GM12878 (cell line): ENCODE data around the gene CKLF. TPM values are rescaled to one million over a fixed set of nuclear protein-coding genes. Genes with fewer than 3 reads are reported as not detected.

Source experiments
- BRCA1 ChIP-seq: IDR thresholded peaks from 2 replicates; pipeline ENCODE4 v1.6.1; 2011; ENCODE audit warnings: low read depth, low read length, improper control_type of control experiment
- CHD1 ChIP-seq: IDR thresholded peaks from 2 replicates; pipeline ENCODE4 v1.6.1; 2012; ENCODE audit warnings: low read depth, low read length, improper control_type of control experiment
- CREM ChIP-seq: IDR thresholded peaks from 2 replicates; pipeline ENCODE4 v1.6.1; 2014; ENCODE audit warnings: antibody characterized with exemption, low read depth
- HCFC1 ChIP-seq: fragments of 150-350 bp; IDR thresholded peaks from 2 replicates; pipeline ENCODE4 v1.6.1; 2014; ENCODE audit warnings: low read length
- IRF3 ChIP-seq: fragments of 450-650 bp; IDR thresholded peaks from 2 replicates; pipeline ENCODE4 v1.6.1; 2014; ENCODE audit warnings: mild to moderate bottlenecking
- KDM1A ChIP-seq: fragments of 200-600 bp; sonication (generic); IDR thresholded peaks from 2 replicates; pipeline ENCODE4 v1.6.1; 2016; ENCODE audit warnings: borderline replicate concordance
- NR2C1 ChIP-seq: fragments of 450-650 bp; IDR thresholded peaks from 2 replicates; pipeline ENCODE4 v1.6.1; 2017; ENCODE audit warnings: antibody characterized with exemption, mild to moderate bottlenecking, moderate library complexity
- NR2C2 ChIP-seq: IDR thresholded peaks from 2 replicates; pipeline ENCODE4 v1.6.1; 2011; ENCODE audit warnings: borderline replicate concordance, low read depth; ENCODE audit not compliant: control insufficient read depth, insufficient read length
- POLR2A ChIP-seq: IDR thresholded peaks from 2 replicates; pipeline ENCODE4 v1.6.1; 2011; ENCODE audit warnings: low read depth, mild to moderate bottlenecking, low read length
- RCOR1 ChIP-seq: conservative IDR thresholded peaks from 2 replicates; pipeline ENCODE4 v1.6.1; 2012; ENCODE audit warnings: low read depth, low read length, improper control_type of control experiment
- RELA ChIP-seq: fragments of 450-650 bp; IDR thresholded peaks from 2 replicates; pipeline ENCODE4 v1.8.0; 2014; ENCODE audit warnings: borderline replicate concordance; ENCODE audit not compliant: partially characterized antibody
- RUNX3 ChIP-seq: IDR thresholded peaks from 2 replicates; pipeline ENCODE4 v1.6.1; 2012; ENCODE audit warnings: low read length, inconsistent platforms
- SIN3A ChIP-seq: IDR thresholded peaks from 2 replicates; pipeline ENCODE4 v1.6.1; 2012; ENCODE audit warnings: low read depth, low read length, improper control_type of control experiment
- SKIL ChIP-seq: fragments of 450-650 bp; IDR thresholded peaks from 2 replicates; pipeline ENCODE4 v1.6.1; 2017; ENCODE audit warnings: mild to moderate bottlenecking, low read depth, inconsistent platforms; ENCODE audit not compliant: poor library complexity, severe bottlenecking
- SRF ChIP-seq, 2 experiments: IDR thresholded peaks; 2 replicates each; pipeline ENCODE4 v1.6.1; 2011; ENCODE audit warnings: low read depth in 2 of 2, low read length in 2 of 2, mild to moderate bottlenecking in 1 of 2, moderate library complexity in 1 of 2
- STAT3 ChIP-seq: IDR thresholded peaks from 2 replicates; pipeline ENCODE4 v1.6.1; 2011; ENCODE audit warnings: low read depth, low read length, improper control_type of control experiment
- ZNF687 ChIP-seq: fragments of 450-650 bp; IDR thresholded peaks from 2 replicates; pipeline ENCODE4 v1.6.1; 2017; ENCODE audit warnings: mild to moderate bottlenecking, moderate library complexity
- polyA plus RNA-seq, 11 experiments: library from polyadenylated mRNA; depleted of rRNA in 4 of 11; unstranded in 6 of 11; stranded (reverse) in 5 of 11; fragments of >200 nt; fragmentation: Nextera tagmentation in 4 of 11; fragmentation: Illumina TruSeq in 1 of 11; extraction: Ambion mirVana in 4 of 11; extraction: Trizol in 1 of 11; gene quantifications; 1 replicate in 1 of 11; 2 replicates in 10 of 11; pipeline versions ENCODE4 v1.2.1 to v1.2.3, GENCODE V29; 2011 to 2016; ENCODE audit warnings: inconsistent platforms in 2 of 11, missing spikeins in 2 of 11, low read depth in 1 of 11
- total RNA-seq, 4 experiments: library from RNA; depleted of rRNA in 3 of 4; stranded (reverse); fragments of >200 nt in 3 of 4; fragmentation: Illumina TruSeq in 1 of 4; extraction: Trizol in 1 of 4; gene quantifications; 2 replicates each; pipeline versions ENCODE4 v1.2.1 to v1.2.3, GENCODE V29; 2013 to 2021
- TF ChIP-seq, protein P1 (sequence below): IDR thresholded peaks from 2 replicates; pipeline ENCODE4 v1.6.1; 2012; ENCODE audit warnings: mild to moderate bottlenecking, low read depth, low read length

The CKLF gene
- total and polyA plus RNA-seq, 10 of the 15 experiments (the other 5 are each of a cell fraction or from before 2014, with no cell fraction given) = 40.8 to 193 (median 109) TPM

DNA sequence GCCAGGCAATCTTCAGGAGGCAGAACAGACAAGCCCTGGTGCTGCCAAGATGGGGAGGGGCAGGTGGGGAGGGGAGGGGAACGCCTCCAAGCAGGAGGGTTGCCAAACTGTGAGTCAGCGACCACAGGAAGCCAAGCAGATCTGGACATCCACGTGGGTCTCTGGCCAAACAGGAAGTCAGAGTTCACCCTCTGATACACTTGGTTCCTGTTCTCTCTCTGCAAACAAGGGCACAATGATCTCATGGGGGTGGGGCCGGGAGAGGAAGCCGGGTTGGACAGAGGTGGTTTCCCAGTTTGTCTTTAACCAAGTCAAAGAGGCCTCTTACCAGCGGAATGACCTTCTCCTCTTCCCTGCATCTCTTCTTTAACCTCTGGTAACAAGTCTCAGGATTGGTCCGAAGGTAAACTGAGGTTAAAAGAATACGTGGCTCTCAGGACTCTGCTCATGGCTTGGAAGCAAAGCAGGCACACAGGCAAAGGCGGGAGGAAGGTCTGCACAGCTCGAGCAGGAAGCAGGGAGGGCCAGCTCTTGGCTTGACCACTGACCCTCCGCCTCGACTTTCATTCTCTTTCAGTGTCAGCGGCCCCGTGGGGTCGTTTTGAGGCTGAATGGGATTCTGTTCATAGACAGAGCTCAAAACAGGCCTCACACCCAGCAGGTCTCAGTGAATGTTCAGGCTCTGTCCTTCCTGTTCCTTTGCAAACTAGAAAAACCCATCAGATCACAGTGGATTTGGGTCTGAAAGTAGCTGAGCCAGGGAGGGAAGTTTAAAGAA is 35.4 kb upstream of the CKLF start (continued):
- TF ChIP-seq STAT3 (peak; percentile 65; the same call in 1 of the 2 replicates), BRCA1 (no peak), RELA (peak; percentile 81), SIN3A (no peak), ZNF687 (no peak; the same call in 1 of the 2 replicates), IRF3 (no peak), RUNX3 (peak; percentile 98), RCOR1 (0 out of 2 replicates have a peak, but pooled peaks have one; percentile 85), CHD1 (no peak), SKIL (peak; percentile 77), CREM (peak; percentile 53; the same call in 1 of the 2 replicates), SRF (IDR thresholded peaks at IDR 0.05; ENCODE audit: low read depth in 2 of 2, low read length in 2 of 2) (peak; percentile 90), KDM1A (no peak), POLR2A (no peak; the same call in 1 of the 2 replicates), NR2C1 (0 out of 2 replicates have a peak, but pooled peaks have one; percentile 18), HCFC1 (no peak; the same call in 1 of the 2 replicates), NR2C2 (no peak)
- TF ChIP-seq, protein P1, sequence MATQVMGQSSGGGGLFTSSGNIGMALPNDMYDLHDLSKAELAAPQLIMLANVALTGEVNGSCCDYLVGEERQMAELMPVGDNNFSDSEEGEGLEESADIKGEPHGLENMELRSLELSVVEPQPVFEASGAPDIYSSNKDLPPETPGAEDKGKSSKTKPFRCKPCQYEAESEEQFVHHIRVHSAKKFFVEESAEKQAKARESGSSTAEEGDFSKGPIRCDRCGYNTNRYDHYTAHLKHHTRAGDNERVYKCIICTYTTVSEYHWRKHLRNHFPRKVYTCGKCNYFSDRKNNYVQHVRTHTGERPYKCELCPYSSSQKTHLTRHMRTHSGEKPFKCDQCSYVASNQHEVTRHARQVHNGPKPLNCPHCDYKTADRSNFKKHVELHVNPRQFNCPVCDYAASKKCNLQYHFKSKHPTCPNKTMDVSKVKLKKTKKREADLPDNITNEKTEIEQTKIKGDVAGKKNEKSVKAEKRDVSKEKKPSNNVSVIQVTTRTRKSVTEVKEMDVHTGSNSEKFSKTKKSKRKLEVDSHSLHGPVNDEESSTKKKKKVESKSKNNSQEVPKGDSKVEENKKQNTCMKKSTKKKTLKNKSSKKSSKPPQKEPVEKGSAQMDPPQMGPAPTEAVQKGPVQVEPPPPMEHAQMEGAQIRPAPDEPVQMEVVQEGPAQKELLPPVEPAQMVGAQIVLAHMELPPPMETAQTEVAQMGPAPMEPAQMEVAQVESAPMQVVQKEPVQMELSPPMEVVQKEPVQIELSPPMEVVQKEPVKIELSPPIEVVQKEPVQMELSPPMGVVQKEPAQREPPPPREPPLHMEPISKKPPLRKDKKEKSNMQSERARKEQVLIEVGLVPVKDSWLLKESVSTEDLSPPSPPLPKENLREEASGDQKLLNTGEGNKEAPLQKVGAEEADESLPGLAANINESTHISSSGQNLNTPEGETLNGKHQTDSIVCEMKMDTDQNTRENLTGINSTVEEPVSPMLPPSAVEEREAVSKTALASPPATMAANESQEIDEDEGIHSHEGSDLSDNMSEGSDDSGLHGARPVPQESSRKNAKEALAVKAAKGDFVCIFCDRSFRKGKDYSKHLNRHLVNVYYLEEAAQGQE = 0 out of 2 replicates have a peak, but pooled peaks have one; percentile 5
